GF-D8 (cell line): ENCODE results near the gene MDP1.
"Not testable (repeated sequence)": the region's sequence is repeated elsewhere in the genome, so short reads cannot be mapped to it uniquely, and the experiment has no call there.

Source experiments
- DNase-seq: peaks from one replicate; lab custom pipeline; 2025; lab: John Stamatoyannopoulos, UW

The MDP1 gene

GRCh38 chr14:24231263-24232120 lies 15.6 kb upstream of the MDP1 start:
- peak; percentile 40 for DNase-seq

DNA sequence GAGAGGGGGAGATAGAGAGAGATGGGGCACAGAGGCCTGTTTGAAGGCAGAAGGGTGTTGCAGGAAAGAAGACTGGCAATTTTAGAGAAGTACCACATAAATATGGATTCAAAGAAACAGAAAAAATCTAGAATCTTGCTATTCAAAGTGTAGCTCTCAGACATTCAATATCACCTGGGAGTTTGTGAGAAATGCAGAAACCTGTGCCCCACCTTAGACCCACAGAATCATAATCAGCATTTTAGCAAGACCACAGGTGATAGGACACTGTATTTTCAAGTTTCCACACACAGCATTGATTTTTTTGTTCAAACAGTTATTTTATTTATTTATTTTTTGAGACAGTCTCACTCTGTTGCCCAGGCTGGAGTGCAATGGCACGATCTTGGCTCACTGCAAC lies 13.0 kb upstream of the MDP1 start:
- DNase-seq = no peak

GRCh38 chr14:24226473-24226872 lies 10.6 kb upstream of the MDP1 start:
- DNase-seq = no peak

DNA sequence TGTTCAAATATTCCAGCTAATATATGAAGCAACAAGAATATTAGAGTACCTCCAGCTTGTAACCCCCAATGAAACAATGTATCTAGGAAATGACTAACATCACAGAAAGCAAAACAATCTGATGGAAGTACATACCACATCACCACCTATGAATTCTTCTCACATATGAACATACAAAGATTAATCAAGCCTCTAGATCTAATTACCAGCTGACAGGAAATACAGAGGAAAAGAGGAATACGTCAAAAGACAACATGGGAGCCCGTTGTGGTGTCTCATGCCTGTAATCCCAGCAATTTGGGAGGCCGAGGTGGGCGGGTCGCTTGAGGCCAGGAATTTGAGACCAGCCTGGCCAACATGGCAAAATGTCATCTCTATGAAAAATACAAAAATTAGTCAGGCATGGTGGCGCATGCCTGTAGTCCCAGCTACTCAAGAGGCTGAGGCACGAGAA lies 8.8 kb upstream of the MDP1 start:
- DNase-seq = no peak

GRCh38 chr14:24222987-24223386 lies 7.1 kb upstream of the MDP1 start:
- not testable (repeated sequence) for DNase-seq

- no peak for DNase-seq
These were observed 3.7 kb upstream of the MDP1 start for GRCh38 chr14:24219521-24219920.

DNA sequence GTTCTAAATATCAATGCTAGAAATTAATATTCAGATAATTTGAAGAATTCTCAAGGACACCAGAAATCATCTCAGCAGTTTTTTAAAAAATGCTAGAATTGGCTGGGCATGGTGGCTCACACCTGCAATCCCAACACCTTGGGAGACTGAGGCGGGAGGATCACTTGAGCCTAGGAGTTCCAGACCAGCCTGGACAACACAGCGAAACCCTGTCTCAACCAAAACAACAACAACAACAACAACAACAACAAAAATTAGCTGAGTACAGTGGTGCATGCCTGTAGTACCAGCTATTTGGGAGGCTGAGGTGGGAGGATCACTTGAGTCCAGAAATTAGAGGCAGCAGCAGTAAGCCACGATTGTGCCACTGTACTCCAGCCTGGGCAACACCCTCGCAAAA lies 3.2 kb upstream of the MDP1 start:
- DNase-seq = no peak

GRCh38 chr14:24216876-24217275 lies 1.0 kb upstream of the MDP1 start:
- not testable (repeated sequence) for DNase-seq

- DNase-seq = no peak
These were observed 456 bp upstream of the MDP1 start for GRCh38 chr14:24216345-24216699.

GRCh38 chr14:24213866-24214662 lies 1.8 kb downstream of the MDP1 start:
- no peak for DNase-seq

GRCh38 chr14:24212924-24213865 lies 2.7 kb downstream of the MDP1 start, which contains the start of gene CHMP4A:
TSS of gene CHMP4A (minus strand) at chr14:24213488. CDS start at chr14:24213439, 49 bp downstream.
- peak; percentile 94 for DNase-seq

DNA sequence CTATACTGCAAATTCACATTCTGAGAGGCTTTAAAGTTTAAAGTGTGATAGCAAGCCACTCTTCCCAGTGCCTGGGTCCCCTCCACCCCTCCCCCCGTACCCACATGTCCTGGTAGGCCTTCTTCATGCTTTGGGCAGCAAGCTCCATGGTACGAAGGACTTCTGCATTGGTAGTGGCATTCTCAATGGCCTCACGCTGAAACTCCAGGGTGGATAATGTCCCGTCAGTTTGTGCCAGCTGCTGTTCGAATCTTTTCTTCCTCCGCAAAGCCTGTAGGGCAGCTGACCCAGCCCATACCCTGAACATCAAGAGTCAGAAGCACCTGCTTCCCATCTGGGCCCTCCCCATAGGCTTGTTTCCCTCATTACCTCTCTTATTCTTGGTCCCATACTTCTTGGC lies 4.6 kb downstream of the MDP1 start:
- no peak for DNase-seq

- no peak for DNase-seq
These were observed 8.2 kb downstream of the MDP1 start for GRCh38 chr14:24207625-24208024.

DNA sequence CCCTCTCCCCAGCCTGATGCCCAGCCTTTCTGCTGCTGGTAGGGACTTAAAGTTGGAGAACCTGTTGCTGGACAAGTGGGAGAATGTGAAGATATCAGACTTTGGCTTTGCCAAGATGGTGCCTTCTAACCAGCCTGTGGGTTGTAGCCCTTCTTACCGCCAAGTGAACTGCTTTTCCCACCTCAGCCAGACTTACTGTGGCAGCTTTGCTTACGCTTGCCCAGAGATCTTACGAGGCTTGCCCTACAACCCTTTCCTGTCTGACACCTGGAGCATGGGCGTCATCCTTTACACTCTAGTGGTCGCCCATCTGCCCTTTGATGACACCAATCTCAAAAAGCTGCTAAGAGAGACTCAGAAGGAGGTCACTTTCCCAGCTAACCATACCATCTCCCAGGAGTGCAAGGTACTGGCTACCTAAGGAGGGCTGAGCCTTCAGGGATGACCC lies 8.7 kb downstream of the MDP1 start:
- no peak for DNase-seq

GRCh38 chr14:24206260-24207103 lies 9.4 kb downstream of the MDP1 start:
- no peak for DNase-seq

DNA sequence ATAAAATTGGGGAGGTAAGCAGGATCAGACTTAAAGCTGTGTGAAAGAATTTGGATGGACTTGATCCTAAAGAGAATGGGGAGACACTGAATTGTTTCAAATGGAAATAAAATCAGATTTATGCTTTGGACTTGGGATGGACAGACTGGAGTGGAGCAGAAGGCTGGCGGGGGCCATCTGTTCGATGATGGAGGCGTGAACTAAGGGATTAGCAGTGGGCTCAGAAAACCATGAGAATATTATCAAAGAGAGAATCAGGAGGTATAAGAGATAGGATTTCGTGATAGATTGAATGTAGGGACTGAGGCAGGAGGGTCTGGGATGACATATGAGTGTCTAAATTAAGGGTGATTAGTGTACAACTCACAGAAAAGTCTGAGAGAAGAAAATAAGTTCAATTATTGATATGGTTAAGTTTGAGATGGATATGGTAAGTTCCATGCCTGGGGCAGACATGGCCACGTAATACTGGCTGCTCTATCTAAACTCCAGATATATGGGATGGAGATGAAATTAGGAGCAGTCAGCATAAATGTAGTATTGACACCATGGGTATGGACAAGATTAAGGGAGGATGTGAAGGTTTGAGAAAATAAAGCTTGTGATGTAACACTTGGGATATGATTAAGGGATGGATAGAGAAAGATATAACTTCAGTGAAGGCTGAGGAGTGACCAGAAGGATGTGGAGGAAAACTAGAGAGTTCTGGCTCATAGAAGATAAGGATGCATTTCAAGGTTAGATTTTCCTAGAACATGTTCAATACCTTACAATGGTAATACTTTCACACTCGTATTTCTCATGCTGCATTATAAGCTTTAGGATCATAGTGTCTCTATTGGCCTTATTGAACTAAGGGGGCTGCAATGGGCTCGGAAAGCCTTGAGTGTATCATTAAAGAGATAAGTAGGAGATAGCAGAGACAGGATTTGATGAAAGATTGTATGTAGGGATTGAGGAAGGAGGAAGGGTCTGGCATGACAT lies 11.4 kb downstream of the MDP1 start:
- no peak for DNase-seq

DNA sequence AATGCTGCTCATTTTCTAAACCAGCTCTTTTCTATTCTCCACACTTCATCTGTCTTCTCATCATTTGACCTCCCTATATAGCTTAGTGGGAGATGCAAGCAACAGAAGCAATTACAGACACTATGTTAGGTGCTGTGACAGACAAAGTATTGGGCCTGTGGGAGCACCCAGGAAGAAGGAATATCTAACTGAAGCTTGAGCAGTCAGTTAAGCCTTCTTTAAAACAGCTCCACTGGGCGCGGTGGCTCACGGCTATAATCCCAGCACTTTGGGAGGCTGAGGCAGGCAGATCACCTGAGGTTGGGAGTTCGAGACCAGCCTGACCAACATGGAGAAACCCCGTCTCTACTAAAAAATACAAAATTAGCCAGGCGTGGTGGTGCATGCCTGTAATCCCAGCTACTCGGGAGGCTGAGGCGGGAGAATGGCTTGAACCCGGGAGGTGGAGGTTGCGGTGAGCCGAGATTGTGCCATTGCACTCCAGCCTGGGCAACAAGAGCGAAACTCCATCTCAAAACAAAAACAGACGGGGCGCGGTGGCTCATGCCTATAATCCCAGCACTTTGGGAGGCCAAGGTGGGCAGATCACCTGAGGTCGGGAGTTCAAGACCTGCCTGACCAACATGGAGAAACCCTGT lies 12.5 kb downstream of the MDP1 start:
- not testable (repeated sequence) for DNase-seq

GRCh38 chr14:24202538-24202937 lies 13.3 kb downstream of the MDP1 start:
- DNase-seq = not testable (repeated sequence)
